DMS 273 (cell line): ENCODE data around the gene SFXN5.

ENCODE experiments used
- DNase-seq: peaks from one replicate; lab custom pipeline; 2025; ENCODE audit not compliant: unreplicated experiment; lab: John Stamatoyannopoulos, UW

The SFXN5 gene

DNA sequence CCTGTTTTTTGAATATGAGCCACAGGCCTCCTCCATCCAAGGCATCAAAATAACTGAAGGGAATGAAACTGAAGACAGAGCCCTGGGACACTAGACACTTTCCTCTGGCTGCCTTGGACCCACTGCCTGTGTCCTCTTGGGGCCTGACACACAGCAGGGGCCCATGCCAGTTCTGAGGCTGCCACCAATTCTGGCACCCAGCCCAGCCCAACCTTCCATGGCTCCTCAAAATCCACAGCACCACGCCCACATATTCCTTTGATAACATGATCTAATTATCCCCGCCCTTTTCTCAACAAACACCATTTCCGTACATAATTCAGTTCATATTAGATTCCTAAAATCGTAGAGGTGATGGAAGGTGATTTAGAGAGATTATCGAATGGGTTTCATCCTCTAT, 90.0 kb downstream of the SFXN5 start:
- no peak for DNase-seq

DNA sequence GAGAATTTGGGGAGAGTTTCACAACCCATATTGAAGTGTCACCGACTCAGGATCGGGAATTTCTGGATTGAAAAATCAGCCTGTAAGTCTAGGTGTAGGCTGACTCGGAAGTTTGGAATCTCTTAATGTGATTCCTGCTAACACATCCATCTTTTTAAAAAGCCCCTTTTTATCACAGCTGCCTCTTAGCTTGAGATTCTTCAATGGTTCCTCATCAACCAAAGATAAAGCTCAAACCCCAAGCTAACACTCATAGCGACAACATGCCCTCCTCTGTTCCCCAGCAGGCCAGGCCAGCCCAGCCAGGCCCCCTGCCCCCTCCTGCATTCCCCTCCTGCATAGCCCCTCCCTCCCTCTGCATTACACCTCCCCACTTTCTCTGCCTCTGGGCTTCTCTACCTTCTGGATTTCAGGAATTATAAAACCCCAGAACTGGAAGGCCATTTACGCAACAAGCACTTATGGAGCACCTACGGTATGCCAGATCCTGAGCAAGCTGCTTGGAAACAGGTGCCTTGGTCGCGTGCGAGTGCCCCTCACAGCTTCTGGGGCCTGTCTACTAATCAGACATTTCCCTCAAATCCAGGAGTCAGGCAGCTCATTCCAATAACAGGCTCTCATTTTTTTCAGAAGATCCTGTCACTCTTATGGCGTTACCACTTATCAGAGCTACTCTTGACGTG, 90.8 kb downstream of the SFXN5 start:
- no peak for DNase-seq

DNA sequence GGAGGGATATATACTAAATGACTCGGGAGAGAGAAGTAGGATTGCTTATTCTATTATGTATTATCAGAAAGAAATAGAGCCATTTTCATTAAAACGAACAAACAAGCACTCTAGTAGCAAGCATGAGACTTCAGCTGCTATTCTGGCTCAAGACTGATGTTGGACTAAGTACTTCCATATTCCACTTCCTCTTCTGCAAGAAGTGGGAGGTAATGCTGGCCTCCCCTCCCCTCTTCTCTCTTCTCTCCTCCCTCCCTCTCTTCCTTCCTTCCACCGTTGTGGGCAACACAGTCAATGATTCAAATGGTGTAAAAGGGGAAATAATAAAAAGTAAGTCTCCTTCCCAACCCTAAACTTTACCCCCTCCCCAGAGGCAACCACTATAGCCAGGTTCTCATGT, 91.6 kb downstream of the SFXN5 start:
- no peak for DNase-seq

DNA sequence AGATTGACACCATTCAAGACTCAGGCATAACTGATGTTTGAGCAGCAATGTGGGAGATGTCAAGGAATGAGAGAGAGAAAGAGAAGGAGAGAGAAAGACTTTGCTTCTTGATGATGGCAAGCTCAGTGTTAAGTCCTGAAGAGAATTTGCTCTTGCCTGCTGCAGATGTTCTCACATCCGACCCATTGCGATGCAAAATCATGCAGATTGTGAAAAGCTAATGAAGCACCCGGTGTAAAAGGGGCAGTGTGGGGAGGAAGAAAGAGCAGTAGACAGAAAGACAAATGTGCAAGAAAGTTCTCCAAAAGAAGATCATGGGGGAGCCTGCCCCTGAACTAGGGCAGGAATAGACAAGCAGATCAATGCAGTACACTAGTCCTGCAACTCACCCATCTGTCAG, 96.5 kb downstream of the SFXN5 start:
- peak; percentile 25 for DNase-seq

DNA sequence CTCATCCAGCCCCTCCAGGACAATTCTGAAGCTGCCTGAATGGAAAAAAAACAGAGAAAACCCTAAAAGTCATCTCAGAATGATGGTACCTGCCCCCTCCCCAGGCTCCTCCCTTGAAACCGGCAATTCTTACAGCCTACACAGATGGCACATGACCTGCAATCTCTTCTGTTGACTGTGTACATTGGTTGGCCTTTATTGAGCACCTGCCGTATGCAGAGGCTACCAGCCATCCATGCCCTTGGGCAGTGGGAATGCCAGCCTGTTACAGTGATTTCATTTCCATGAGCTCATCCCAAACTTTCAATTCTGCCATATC, 97.1 kb downstream of the SFXN5 start:
- DNase-seq: no peak

DNA sequence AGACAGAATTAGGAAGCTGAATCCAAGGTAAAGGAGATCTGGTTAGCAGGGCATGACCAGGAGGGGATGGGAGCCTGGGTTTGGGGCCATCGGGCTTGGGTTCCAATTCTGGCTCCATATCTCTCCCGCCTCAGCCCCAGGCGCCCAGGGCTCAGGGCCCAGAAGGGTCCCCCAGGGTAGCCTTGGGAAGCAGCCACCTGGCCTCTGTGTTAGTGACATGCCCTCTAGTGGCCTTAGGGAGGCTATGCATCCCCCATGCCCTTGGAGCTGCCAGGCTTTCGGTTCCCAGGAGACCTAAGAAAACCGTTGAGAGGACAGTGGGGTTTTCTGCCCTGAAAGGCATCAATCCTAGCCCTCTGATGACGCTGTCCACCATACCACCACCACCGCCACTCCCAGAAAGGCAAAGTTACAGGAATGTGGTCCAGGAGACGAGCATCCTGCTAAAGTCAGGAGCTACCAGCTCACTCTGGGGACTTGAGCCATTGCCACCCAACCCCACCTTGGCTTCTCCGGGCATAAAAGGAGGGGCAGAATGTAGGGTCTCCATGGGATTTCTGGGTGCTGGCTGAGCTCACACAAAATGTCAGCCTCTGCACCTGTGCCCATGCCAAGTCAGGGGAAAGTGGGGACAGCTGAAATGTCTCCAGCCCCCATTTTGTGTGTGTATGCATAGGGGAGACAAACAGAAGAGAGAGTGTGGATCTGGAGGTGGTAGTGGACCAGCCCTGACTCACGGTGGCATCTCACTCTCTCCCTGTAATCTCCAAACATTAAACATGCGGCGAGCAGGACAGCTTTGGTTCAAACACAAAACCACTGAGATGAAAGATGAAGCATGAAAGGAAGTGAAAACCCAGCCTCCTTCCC, 97.7 kb downstream of the SFXN5 start:
- DNase-seq: peak; percentile 92

DNA sequence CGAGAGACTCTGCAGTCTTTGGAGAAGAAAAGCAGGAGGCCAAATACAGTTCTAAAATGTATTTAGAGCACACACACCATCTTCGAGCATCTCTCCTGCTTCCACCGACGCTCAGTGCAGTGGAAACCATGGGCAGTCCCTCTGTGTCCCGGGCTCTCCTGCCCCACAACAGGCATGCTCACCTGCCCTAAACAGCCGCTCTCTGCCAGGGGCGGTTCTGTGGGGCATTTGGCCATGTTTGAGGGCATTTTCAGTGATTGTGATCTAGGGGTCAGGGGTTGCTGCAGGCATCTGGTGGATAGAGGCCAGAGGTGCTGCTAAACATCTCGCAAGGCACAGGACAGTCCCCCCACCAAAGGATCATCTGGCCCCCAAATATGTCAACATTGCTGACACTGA, 98.4 kb downstream of the SFXN5 start:
- no peak for DNase-seq

DNA sequence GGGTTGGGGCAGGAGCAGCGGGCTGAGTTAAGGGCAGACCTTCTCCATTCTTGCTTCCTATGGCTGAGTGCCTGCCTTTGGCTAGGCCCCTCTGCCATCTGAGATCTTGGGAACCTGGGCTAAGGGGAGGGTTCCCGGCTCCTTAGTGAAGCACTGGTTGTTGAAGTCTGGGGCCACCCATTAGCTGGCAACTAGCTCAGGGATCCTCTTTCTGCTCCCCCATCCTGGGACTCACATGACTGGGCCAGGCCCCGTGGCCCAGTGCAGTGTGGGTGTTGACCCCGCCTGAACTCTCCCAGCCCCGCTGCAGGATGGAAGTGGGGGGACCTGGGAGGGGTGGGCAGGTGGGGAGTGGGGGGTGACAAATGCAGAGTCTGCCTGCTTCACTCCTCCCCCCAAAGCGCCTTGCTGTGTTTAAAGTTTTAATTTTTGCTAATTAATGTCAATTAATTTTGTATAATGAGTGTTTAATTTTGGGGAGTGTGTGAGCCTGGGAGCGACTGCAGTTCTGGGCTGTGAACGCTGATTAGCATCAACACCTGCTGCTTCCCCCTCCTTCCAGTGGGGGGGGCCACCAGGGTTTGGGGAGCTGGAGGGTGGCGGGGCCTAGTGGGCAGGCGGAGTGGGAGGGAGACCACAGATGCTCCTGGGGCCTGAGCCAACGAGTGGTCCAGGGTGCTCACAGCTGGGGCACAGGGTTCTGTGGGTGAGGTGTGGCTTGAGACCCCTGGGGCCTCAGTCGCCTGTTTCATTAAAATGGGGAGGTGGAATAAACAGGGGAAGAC, 99.0 kb downstream of the SFXN5 start:
- DNase-seq: peak; percentile 65

DNA sequence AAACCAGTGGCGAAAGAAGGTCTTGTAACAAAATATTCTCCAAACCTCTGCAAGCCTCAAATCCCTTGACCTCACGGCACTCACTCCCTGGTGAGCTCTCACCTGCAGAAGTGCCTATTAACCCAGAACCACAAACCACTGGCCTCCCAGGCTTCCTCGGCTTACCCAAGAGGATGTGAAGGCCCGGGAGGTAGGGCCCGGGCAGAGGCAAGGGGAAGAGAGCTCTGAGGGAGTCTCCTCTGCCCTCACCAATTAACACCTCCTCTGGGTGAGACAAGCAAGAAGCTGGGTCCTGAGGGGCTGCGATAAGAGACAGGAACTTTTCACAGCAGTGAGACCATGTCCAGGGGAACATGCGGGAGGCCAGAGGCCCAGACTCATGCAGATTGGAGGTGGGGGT, 100.5 kb downstream of the SFXN5 start:
- no peak for DNase-seq

DNA sequence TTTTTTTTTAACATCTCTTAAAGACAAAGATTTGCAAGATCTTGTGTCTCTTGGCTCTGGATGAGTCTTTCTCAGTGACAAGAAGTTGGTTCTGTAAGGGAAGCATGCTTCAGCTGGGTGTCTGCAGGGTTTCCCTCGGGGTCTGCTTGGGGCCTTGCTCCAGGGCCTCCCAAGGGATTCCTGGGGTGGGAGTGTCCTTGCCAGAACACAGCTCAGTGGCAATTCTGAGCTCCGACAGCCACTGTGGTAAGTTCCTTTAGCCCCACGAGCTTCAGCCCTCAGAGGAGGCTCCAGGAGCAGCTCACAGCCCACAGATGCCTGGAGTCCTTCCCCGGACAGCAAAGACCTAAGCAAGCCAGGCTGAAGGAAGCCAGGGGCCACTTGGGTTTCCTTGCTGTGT, 101.8 kb downstream of the SFXN5 start:
- DNase-seq: no peak

DNA sequence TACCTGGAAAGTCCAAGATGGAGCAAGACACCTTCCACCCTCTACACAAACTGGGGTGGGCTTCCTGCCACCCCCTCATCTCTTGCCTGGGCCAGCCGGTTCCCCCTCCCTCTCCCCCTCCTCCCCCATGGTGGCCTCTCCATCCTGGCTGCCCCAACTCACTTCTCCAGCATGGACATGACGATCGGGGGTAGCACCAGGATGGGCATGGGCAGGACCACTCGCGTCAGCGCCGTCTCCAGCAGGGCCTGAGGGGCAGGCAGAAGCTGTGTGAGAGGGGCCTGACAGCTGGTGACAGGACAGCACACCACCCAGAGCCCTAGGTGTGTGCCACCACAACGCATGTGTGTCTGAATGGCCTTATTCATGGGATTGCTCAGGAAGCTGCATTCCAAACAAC, 103.2 kb downstream of the SFXN5 start:
- no peak for DNase-seq

DNA sequence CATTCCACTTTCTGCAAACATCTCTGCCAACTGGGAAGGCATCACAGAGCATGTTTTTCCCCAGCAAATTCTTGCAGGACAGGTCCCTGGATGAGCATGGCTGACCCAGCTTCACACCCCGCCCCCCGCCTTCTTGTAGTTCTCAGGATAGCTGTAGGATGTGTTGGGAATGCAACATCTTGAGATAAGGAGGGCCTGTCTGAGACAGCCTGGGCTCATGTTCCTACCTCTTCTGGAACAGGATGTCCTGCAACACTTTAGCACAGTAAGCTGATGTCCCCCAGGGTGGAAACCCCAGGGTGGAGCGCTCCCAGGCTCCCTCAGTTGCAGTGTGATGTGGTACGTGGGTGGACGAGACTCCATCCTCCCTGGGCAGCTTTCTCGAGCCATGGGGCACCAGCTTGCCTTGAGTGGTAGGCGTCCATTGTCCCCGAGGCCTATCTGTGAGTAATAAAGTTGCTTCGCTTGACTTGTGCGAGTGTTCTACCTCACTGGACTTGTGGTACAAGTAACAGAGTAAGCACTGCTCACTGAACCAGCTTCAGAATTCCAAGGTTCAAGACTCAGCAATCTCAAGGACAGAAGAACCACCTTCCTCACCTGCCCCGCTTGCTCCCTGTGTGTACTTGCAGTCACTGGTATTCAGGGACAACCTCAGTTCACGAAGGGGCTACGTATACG, 105.6 kb downstream of the SFXN5 start:
- DNase-seq: no peak

DNA sequence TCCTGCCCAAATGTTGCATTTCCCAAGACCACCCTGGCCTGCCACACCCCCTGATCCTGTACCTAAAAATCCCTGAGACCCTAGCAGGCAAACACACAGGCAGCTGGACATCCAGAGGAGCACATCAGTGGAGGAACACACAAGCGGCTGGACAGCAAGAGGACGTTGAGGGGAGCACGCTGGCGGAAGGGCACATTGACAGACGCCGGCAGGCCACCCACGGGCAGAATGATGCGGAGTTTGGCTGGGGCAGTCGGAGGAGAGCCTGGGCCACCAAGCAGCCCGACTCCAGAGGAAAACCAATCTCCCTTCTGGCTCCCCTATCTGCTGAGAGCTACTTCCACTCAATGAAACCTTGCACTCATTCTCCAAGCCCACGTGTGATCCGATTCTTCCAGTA, 106.5 kb downstream of the SFXN5 start:
- no peak for DNase-seq

DNA sequence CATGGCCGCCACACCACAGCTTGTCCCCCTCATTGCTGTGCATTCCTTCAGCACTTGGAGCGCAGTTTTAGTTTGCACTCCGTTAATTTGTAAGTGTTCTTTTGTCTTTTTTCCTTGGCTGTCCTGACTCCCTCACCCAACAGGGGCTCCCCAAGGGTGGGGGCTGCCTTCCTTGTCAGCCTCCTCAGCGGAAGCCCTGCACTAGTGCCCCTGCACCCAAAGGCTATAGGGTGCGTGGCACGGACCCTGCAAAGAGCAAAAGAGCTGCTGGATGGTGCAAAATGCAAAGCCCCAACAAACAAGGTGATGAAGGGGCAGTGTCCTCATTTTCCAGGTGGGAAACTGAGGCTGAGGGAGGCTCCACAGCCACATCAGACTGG, 107.4 kb downstream of the SFXN5 start:
- no peak for DNase-seq

DNA sequence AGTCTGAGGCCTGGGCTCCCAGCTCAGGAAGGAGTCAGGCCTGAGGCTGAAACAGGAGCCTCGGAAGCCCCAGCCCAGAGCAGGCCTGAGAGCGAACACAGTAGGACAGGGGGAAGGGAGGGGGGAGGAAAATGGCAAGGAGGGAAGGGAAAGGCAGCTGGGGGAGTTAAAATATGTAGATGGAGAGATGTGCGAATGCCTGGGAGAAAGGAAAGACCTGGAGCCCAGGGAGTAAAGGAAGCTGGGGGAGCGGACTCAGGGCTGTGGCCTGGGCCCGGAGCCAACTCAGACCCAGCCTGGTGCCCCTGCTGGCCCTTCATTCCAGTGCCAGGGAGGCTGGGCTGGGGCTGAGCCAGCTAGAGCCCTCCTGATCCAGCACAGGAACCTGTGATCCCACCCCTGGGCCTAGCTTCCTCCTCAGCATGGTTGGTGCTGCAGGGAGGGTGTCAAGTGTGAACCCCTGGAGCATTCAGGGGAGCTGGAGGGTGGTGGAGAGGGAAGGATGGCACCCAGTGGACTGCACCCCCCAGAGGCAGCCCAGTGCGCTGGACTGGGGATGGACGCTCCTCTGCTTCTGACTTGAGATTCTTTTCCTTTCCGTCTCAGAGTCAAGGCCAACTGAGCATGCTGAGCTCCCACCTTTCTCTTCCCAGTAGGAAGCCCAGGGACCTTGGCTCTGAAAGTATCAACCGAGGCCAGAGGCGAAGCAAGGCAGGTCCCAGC, 107.9 kb downstream of the SFXN5 start:
- DNase-seq: peak; percentile 87

DNA sequence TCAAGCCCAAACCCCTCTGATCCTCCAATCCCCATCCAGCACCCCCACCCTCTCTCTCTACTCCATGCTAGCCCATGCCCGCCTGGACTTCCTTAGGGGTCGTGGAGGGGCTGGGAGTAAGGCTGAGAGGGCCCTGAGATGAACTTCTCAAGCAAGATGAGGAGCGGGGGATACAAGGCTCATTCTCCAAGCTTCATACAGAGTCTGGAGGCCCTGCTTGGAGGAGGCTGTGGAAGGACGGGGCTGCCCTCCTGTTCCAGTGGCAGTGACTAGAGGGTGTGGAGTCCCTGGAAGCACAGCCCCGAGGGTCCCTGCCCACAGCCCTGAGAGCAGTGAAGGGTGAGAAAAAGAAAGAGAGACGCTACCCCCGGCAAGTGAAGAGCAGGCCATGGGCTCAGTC, 108.6 kb downstream of the SFXN5 start:
- DNase-seq: no peak

DNA sequence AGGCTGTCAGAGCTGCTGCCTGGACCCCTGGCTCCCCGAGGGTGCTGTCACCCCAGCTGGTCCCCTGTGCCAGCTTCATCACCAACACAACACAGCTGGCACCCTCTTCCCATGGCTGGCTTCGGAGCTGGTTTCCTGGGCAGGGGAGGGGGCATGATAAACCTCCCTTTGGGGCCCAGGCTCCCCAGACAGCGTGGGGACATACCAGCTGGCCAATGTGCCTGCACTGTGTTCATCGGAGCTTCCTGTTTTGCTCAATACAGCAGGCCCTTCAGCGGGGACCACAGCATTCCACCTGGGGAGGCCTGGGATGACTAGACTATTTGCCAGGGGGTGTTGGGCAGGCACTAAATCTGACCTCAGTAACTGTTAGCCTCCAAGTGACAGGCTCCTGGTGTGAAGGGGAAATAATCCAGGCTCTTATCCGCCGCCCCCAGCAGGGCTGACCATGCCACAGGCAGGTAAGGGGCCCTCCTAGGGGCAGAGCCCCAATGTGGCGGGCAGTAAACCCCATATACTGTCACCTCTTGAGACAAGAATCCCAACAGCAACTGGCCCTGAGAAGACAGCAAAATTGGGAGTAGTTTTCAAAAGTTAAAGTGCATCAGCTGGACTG, 109.6 kb downstream of the SFXN5 start:
- no peak for DNase-seq

DNA sequence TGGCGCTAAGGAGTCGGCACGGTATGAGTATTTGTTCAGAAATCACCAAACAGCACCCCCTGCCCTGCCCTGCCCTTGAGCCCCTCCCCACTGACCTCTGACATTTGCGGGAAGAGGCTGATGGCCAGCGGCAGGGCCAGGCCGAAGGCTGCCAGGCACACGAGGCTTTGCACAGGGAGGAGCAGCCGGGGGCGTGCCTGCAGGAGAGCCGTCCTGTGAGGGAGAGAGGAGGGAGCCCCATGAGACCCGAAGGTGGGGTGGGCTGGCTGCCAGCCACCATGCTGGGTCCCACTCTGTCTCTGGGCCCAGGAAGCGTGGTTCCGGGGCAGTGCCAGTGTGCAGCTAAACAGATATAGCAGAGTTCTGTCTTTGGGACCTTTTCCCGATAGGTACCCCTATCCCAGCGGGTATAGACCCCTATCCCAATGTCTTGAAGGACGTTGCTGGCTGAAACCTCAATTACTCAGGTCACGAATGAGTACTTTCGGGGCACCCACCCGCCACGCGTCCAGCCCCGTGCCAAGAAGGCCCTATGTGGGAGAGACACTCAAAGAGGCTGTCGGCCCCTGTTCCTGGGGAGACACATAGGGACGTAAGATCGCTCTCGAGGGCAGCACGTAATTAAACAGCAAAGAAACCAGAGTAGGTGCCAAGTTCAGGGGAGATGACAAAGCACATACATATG, 110.3 kb downstream of the SFXN5 start:
- DNase-seq: no peak

DNA sequence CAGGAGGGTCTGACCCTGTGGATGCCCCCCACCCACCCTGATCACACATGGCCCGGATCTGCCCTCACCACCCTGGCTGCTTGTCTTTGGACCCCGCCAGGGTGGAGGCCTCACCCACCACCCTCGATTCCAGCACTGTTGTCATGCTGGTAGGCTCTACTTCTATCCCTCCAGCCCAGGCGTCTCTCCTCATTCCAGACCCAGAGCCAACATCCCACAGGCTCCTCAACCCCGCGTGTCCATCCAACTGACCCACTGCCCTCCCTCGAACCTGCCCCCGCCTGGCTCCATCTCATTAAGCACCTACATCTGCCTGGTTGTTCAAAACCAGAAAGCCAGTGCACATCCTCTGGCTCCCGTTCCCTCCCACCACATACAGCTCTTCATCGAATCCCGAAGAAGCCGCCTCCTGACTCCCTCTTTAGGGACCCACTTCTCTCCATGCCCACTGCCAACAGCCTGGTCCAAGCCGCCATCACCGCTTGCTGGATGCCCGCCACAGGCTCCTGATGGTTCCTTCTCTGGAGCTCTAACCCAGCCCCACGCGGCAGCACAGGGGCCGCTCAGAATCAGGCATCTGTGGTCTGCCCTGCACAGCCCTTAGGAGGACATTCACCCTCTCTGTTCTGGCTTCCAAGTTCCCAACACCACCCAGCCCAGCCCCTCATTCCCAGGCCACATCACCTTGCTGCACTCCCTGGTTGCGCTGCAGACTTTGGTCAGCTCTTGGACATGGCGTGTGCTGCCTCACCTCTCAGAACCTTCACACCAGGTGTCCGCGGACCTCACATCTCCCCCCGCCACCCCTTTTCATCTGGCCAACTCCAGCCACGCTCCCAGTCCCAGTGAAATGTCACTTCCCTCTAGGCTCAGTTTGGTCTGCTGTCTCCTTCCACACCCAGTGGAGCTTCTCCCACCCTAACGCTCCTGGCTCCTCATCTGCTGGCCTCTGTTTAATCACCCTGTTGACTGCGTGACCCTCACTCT, 111.2 kb downstream of the SFXN5 start:
- no peak for DNase-seq
